K562 (cell line): ENCODE results near the gene BCAS4. TPM values are rescaled to one million over a fixed set of nuclear protein-coding genes. Genes with fewer than 3 reads are reported as not detected.
"Not testable (repeated sequence)": the region's sequence is repeated elsewhere in the genome, so short reads cannot be mapped to it uniquely, and the experiment has no call there.

Source experiments
- ATAC-seq: fragments of 200-7000 bp; cut with Tn5 transposase; 3 replicates; pipeline ENCODE4 v1.9.1; 2020; ENCODE audit warnings: moderate library complexity
- BruUV-seq: library from RNA; stranded (reverse); fragments of 400-500 nt; replicated peaks from 2 replicates; lab custom pipeline; 2021; lab: Mats Ljungman, UMichigan
- CTCF ChIA-PET: fragments of 300-600 bp; formaldehyde crosslinking; extraction: SDS; loops from one replicate; lab custom pipeline; 2021; ENCODE audit warnings: low intra/inter-chr PET ratio; lab: Yijun Ruan, JAX
- POLR2A ChIA-PET: fragments of 300-600, 350-650 bp; sonication (Branson Sonifier 250); formaldehyde crosslinking; extraction: SDS; loops from one replicate; lab custom pipeline; 2021; ENCODE audit warnings: antibody characterized with exemption, inconsistent platforms; lab: Yijun Ruan, JAX
- DNase-seq, 4 experiments: peaks; one replicate each; pipeline versions ENCODE4 v3.0.0 to v3.0.0-alpha.2; 2011 to 2018; ENCODE audit warnings: low spot score in 3 of 4, mixed read lengths in 3 of 4; ENCODE audit errors: extremely low read depth in 1 of 4
- FAIRE-seq: peaks from 2 replicates; lab custom pipeline; 2011; peaks lifted over from hg19 to GRCh38; lab: Jason Lieb, UNC
- H2AFZ ChIP-seq: 2 replicates; pipeline ENCODE4 v1.6.0; 2011; ENCODE audit warnings: low read depth, low read length, control low read depth, inconsistent platforms
- H3K27ac ChIP-seq: fragments of 200-600 bp; 3 replicates; pipeline ENCODE4 v1.8.0; 2011; ENCODE audit warnings: low read depth, mild to moderate bottlenecking, control low read depth, inconsistent platforms, low read length, moderate library complexity, mixed read lengths; ENCODE audit errors: extremely low read depth
- H3K27me3 ChIP-seq, 2 experiments: fragments of 300-600 bp in 1 of 2; 2 replicates in 1 of 2; 3 replicates in 1 of 2; pipeline versions ENCODE4 v1.6.0 to v1.8.0; 2011; ENCODE audit warnings: inconsistent platforms in 2 of 2, low read length in 2 of 2, mild to moderate bottlenecking in 1 of 2, mixed read lengths in 1 of 2, moderate library complexity in 1 of 2; ENCODE audit not compliant: control insufficient read depth in 2 of 2, insufficient read depth in 2 of 2
- H3K36me3 ChIP-seq: fragments of 300-600 bp; 3 replicates; pipeline ENCODE4 v1.8.0; 2011; ENCODE audit warnings: mild to moderate bottlenecking, low read length, inconsistent platforms; ENCODE audit not compliant: control insufficient read depth, insufficient read depth
- H3K4me1 ChIP-seq, 2 experiments: fragments of 200-600 bp in 1 of 2; replicated peaks in 1 of 2; 2 replicates in 1 of 2; 3 replicates in 1 of 2; pipeline versions ENCODE4 v1.5.1 to v1.8.0; 2011; ENCODE audit warnings: inconsistent platforms in 2 of 2, low read length in 2 of 2, mild to moderate bottlenecking in 1 of 2, mixed read lengths in 1 of 2, moderate library complexity in 1 of 2; ENCODE audit not compliant: control insufficient read depth in 2 of 2, insufficient read depth in 2 of 2
- H3K4me2 ChIP-seq: 2 replicates; pipeline ENCODE4 v1.6.1; 2011; ENCODE audit warnings: low read length, control low read depth, inconsistent platforms, mixed read lengths; ENCODE audit not compliant: insufficient read depth
- H3K4me3 ChIP-seq: fragments of 200-600 bp; sonication (generic), shearing (Covaris generic); 2 replicates; pipeline ENCODE4 v1.5.1; 2016; ENCODE audit warnings: control low read depth, inconsistent platforms
- H3K79me2 ChIP-seq: fragments of 200-600 bp; 3 replicates; pipeline ENCODE4 v1.8.0; 2011; ENCODE audit warnings: low read length, inconsistent platforms; ENCODE audit not compliant: control insufficient read depth, insufficient read depth
- H3K9ac ChIP-seq, 2 experiments: 2 replicates each; pipeline versions ENCODE4 v1.6.0 to v1.6.1; 2011; ENCODE audit warnings: low read depth in 2 of 2, low read length in 2 of 2, control low read depth in 1 of 2, inconsistent platforms in 1 of 2, mild to moderate bottlenecking in 1 of 2, mixed read lengths in 1 of 2; ENCODE audit not compliant: insufficient read depth in 1 of 2
- H3K9me1 ChIP-seq: one replicate; pipeline ENCODE4 v1.6.0; 2011; ENCODE audit warnings: inconsistent platforms, mild to moderate bottlenecking, low read length, moderate library complexity; ENCODE audit not compliant: control insufficient read depth, insufficient read depth
- H3K9me3 ChIP-seq: replicated peaks from 2 replicates; pipeline ENCODE4 v1.5.1; 2011; ENCODE audit warnings: low read depth, low read length, inconsistent platforms; ENCODE audit not compliant: control insufficient read depth, insufficient read depth
- H4K20me1 ChIP-seq: replicated peaks from 2 replicates; pipeline ENCODE4 v1.6.1; 2011; ENCODE audit warnings: low read length, inconsistent platforms, mixed read lengths; ENCODE audit not compliant: control insufficient read depth, insufficient read depth
- WGBS: fragments of 100-300 bp; shearing (Covaris generic); methylation state at CpG from one replicate; pipeline ENCODE4 v1.1.6; 2016; ENCODE audit warnings: low coverage, mixed read lengths; ENCODE audit not compliant: insufficient coverage; ENCODE audit errors: missing lambda C conversion rate; 5-methylcytosine and 5-hydroxymethylcytosine counted together
- in situ Hi-C: fragments of 300-500 bp; cut with MboI; formaldehyde crosslinking; loops from 4 replicates; pipeline ENCODE4 v1.15.0; 2018; ENCODE audit warnings: inconsistent platforms, mixed read lengths
- intact Hi-C: fragments of 100-400 bp; cut with micrococcal nuclease; formaldehyde crosslinking; loops from 2 replicates; pipeline ENCODE4 v1.14.2; 2022
- polyA plus RNA-seq, 8 experiments: library from polyadenylated mRNA; depleted of rRNA in 4 of 8; stranded (reverse) in 5 of 8; unstranded in 3 of 8; fragments of >200 nt; fragmentation: Nextera tagmentation in 2 of 8; fragmentation: Illumina TruSeq in 1 of 8; extraction: Ambion mirVana in 2 of 8; extraction: Trizol in 1 of 8; gene quantifications; 2 replicates each; pipeline versions ENCODE4 v1.2.1 to v1.2.3, GENCODE V29; 2011 to 2014; ENCODE audit warnings: inconsistent platforms in 1 of 8, missing spikeins in 1 of 8
- total RNA-seq, 7 experiments: library from RNA; depleted of rRNA in 6 of 7; stranded (reverse); fragments of >200 nt in 6 of 7; fragmentation: Illumina TruSeq in 2 of 7; extraction: Trizol in 2 of 7; gene quantifications; 2 replicates each; pipeline versions ENCODE4 v1.2.1 to v1.2.3, GENCODE V29; 2011 to 2021; ENCODE audit warnings: low replicate concordance in 1 of 7
- TF ChIP-seq, protein P1 (sequence below), 3 experiments: fragments of 200-800 bp in 1 of 3; fragments of 250-450 bp in 1 of 3; fragments of 450-650 bp in 1 of 3; sonication (Bioruptor Pico) in 1 of 3; sonication (Bioruptor generic) in 1 of 3; formaldehyde crosslinking in 1 of 3; IDR thresholded peaks; 2 replicates each; pipeline versions ENCODE4 v1.6.1 to v1.8.0; 2016 to 2022; ENCODE audit warnings: mild to moderate bottlenecking in 2 of 3, missing genetic modification characterization in 2 of 3, missing compliant biosample characterization in 1 of 3, moderate library complexity in 1 of 3

BCAS4 gene
- total and polyA plus RNA-seq, 9 of the 15 experiments (the other 6 are each of a cell fraction or from before 2014, with no cell fraction given), result 0.15 to 2.3 (median 0.47) TPM

DNA sequence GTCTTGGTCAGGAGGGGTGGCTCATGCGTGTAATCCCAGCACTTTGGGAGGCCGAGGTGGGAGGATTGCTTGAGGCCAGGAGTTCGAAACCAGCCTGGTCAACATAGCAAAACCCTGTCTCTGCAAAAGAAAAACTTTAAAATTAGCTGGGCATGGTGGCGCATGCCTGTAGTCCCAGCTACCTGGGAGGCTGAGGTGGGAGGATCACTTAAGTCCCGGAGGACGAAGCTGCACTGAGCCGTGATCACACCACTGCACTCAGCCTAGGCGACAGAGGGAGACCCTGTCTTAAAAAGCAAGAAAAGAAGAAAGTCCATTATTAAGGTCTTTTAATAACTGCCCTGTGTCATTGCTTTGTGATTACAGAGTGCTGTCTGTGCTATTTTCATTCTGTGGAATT, 15.9 kb upstream of the BCAS4 start:
- H3K36me3 ChIP-seq, H2AFZ ChIP-seq, H3K9me3 ChIP-seq, H3K27me3 ChIP-seq, intact Hi-C loops, DNase-seq, H3K9ac ChIP-seq, H3K9me1 ChIP-seq, H3K4me1 ChIP-seq, CTCF ChIA-PET, H3K27ac ChIP-seq, H3K79me2 ChIP-seq, H3K4me3 ChIP-seq, in situ Hi-C loops, H4K20me1 ChIP-seq, H3K4me2 ChIP-seq, FAIRE-seq, ATAC-seq, BruUV-seq: not testable (repeated sequence)
- 65% methylated on average over 8 of the region's 8 CpGs for WGBS
- TF ChIP-seq, protein P1, sequence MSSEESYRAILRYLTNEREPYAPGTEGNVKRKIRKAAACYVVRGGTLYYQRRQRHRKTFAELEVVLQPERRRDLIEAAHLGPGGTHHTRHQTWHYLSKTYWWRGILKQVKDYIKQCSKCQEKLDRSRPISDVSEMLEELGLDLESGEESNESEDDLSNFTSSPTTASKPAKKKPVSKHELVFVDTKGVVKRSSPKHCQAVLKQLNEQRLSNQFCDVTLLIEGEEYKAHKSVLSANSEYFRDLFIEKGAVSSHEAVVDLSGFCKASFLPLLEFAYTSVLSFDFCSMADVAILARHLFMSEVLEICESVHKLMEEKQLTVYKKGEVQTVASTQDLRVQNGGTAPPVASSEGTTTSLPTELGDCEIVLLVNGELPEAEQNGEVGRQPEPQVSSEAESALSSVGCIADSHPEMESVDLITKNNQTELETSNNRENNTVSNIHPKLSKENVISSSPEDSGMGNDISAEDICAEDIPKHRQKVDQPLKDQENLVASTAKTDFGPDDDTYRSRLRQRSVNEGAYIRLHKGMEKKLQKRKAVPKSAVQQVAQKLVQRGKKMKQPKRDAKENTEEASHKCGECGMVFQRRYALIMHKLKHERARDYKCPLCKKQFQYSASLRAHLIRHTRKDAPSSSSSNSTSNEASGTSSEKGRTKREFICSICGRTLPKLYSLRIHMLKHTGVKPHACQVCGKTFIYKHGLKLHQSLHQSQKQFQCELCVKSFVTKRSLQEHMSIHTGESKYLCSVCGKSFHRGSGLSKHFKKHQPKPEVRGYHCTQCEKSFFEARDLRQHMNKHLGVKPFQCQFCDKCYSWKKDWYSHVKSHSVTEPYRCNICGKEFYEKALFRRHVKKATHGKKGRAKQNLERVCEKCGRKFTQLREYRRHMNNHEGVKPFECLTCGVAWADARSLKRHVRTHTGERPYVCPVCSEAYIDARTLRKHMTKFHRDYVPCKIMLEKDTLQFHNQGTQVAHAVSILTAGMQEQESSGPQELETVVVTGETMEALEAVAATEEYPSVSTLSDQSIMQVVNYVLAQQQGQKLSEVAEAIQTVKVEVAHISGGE (CRISPR knock-in tag; IDR thresholded peaks at IDR 0.05), result peak in 1 of 3 experiments; percentile 91; a peak in 2 of 6 replicates
- POLR2A ChIA-PET, result interaction anchor here (1.7 kb wide), 2 partner anchors 9 to 12 kb away, joined by 4 read pairs; no protein-coding TSS in a partner anchor
